GM23338 (cell line): Measurements from ENCODE around the gene CDH7.

Experiments used
- CREB1 ChIP-seq: fragments of 250-450 bp; sonication (Bioruptor Pico); IDR thresholded peaks from 2 replicates; pipeline ENCODE4 v1.5.0; 2020; ENCODE audit warnings: low read depth, mild to moderate bottlenecking, moderate library complexity
- EZH2 ChIP-seq: fragments of 200-600 bp; sonication (generic); IDR thresholded peaks from one replicate; pipeline ENCODE4 v1.8.0; 2017; ENCODE audit warnings: antibody characterized with exemption, mild to moderate bottlenecking, low read depth; ENCODE audit not compliant: unreplicated experiment
- EZH2phosphoT487 ChIP-seq: fragments of 200-600 bp; sonication (generic); IDR thresholded peaks from one replicate; pipeline ENCODE4 v1.8.1; 2018; ENCODE audit warnings: antibody characterized with exemption; ENCODE audit not compliant: unreplicated experiment
- JUNB ChIP-seq: IDR thresholded peaks from one replicate; pipeline ENCODE4 v1.6.1; 2016; ENCODE audit warnings: antibody characterized with exemption; ENCODE audit not compliant: unreplicated experiment
- POLR2AphosphoS5 ChIP-seq: IDR thresholded peaks from 2 replicates; pipeline ENCODE4 v1.6.1; 2016; ENCODE audit warnings: antibody characterized with exemption, low read depth
- STAT1 ChIP-seq: IDR thresholded peaks from one replicate; pipeline ENCODE4 v1.6.1; 2016; ENCODE audit warnings: antibody characterized with exemption; ENCODE audit not compliant: unreplicated experiment
- ZNF114 ChIP-seq: fragments of 250-450 bp; sonication (Bioruptor Pico); IDR thresholded peaks from 2 replicates; pipeline ENCODE4 v1.5.0; 2020; ENCODE audit warnings: mild to moderate bottlenecking, moderate library complexity
- ZNF331 ChIP-seq: fragments of 250-450 bp; sonication (Bioruptor Pico); IDR thresholded peaks from 2 replicates; pipeline ENCODE4 v1.5.0; 2020; ENCODE audit warnings: low read depth, mild to moderate bottlenecking, moderate library complexity
- TF ChIP-seq, protein P1 (sequence below), 2 experiments: fragments of 200-600 bp in 1 of 2; sonication (generic) in 1 of 2; conservative IDR thresholded peaks; 2 replicates each; pipeline versions ENCODE4 v1.5.1 to v1.6.1; 2016 to 2017; ENCODE audit warnings: antibody characterized with exemption in 2 of 2, low read depth in 2 of 2, mild to moderate bottlenecking in 2 of 2, moderate library complexity in 1 of 2
- TF ChIP-seq, protein P2 (sequence below): IDR thresholded peaks from one replicate; pipeline ENCODE4 v1.6.1; 2018; ENCODE audit warnings: antibody characterized with exemption; ENCODE audit not compliant: unreplicated experiment
- TF ChIP-seq, protein P3 (sequence below): IDR thresholded peaks from 2 replicates; pipeline ENCODE4 v1.6.1; 2016; ENCODE audit warnings: antibody characterized with exemption

DNA sequence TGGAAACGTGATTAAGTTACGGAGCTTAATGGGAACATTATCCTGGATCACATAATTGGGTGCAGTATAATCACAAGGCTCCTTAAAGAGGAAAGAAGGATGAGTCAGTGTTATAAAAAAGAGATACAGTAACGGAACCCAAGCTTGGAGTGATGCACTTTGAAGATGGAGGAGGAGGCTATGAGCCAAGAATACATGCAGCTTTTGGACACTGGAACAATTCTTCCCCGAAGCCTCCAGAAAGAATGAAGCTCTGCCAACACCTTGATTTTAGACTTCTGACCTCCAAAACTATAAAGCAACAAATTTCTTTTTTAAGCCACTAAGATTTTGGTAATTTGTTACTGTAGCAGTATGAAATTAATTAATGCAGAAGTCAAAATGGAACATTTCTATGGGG, 85.1 kb downstream of the CDH7 start:
- TF ChIP-seq, protein P1, sequence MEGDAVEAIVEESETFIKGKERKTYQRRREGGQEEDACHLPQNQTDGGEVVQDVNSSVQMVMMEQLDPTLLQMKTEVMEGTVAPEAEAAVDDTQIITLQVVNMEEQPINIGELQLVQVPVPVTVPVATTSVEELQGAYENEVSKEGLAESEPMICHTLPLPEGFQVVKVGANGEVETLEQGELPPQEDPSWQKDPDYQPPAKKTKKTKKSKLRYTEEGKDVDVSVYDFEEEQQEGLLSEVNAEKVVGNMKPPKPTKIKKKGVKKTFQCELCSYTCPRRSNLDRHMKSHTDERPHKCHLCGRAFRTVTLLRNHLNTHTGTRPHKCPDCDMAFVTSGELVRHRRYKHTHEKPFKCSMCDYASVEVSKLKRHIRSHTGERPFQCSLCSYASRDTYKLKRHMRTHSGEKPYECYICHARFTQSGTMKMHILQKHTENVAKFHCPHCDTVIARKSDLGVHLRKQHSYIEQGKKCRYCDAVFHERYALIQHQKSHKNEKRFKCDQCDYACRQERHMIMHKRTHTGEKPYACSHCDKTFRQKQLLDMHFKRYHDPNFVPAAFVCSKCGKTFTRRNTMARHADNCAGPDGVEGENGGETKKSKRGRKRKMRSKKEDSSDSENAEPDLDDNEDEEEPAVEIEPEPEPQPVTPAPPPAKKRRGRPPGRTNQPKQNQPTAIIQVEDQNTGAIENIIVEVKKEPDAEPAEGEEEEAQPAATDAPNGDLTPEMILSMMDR (conservative IDR thresholded peaks at IDR 0.05; ENCODE audit: low read depth in 2 of 2): no peak
- no peak for TF ChIP-seq EZH2
- TF ChIP-seq, protein P2, sequence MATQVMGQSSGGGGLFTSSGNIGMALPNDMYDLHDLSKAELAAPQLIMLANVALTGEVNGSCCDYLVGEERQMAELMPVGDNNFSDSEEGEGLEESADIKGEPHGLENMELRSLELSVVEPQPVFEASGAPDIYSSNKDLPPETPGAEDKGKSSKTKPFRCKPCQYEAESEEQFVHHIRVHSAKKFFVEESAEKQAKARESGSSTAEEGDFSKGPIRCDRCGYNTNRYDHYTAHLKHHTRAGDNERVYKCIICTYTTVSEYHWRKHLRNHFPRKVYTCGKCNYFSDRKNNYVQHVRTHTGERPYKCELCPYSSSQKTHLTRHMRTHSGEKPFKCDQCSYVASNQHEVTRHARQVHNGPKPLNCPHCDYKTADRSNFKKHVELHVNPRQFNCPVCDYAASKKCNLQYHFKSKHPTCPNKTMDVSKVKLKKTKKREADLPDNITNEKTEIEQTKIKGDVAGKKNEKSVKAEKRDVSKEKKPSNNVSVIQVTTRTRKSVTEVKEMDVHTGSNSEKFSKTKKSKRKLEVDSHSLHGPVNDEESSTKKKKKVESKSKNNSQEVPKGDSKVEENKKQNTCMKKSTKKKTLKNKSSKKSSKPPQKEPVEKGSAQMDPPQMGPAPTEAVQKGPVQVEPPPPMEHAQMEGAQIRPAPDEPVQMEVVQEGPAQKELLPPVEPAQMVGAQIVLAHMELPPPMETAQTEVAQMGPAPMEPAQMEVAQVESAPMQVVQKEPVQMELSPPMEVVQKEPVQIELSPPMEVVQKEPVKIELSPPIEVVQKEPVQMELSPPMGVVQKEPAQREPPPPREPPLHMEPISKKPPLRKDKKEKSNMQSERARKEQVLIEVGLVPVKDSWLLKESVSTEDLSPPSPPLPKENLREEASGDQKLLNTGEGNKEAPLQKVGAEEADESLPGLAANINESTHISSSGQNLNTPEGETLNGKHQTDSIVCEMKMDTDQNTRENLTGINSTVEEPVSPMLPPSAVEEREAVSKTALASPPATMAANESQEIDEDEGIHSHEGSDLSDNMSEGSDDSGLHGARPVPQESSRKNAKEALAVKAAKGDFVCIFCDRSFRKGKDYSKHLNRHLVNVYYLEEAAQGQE: no peak
- TF ChIP-seq JUNB: no peak
- no peak for TF ChIP-seq EZH2phosphoT487
- no peak for TF ChIP-seq POLR2AphosphoS5
- TF ChIP-seq, protein P3, sequence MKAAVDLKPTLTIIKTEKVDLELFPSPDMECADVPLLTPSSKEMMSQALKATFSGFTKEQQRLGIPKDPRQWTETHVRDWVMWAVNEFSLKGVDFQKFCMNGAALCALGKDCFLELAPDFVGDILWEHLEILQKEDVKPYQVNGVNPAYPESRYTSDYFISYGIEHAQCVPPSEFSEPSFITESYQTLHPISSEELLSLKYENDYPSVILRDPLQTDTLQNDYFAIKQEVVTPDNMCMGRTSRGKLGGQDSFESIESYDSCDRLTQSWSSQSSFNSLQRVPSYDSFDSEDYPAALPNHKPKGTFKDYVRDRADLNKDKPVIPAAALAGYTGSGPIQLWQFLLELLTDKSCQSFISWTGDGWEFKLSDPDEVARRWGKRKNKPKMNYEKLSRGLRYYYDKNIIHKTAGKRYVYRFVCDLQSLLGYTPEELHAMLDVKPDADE: no peak
- no peak for TF ChIP-seq CREB1 (CRISPR knock-in tag)
- no peak for TF ChIP-seq ZNF331 (CRISPR knock-in tag)
- no peak for TF ChIP-seq ZNF114
- TF ChIP-seq STAT1: no peak
